ACC112 (cell line): ENCODE data around the gene KCNK18.

ENCODE experiments used
- H2AFZ ChIP-seq: fragments of 200-600 bp; sonication (generic); one replicate; pipeline ENCODE4 v1.6.0; 2017; ENCODE audit warnings: antibody characterized with exemption, low read length; ENCODE audit not compliant: unreplicated experiment
- H3K27ac ChIP-seq: fragments of 200-600 bp; sonication (generic); 2 replicates; pipeline ENCODE4 v1.5.1; 2014; ENCODE audit warnings: low read depth, mild to moderate bottlenecking, antibody characterized with exemption, low read length, moderate library complexity
- H3K27me3 ChIP-seq: fragments of 200-600 bp; sonication (generic); 2 replicates; pipeline ENCODE4 v1.6.1; 2014; ENCODE audit warnings: mild to moderate bottlenecking, antibody characterized with exemption, low read length, moderate library complexity, mixed read lengths; ENCODE audit not compliant: insufficient read depth
- H3K36me3 ChIP-seq: fragments of 200-600 bp; sonication (generic); 2 replicates; pipeline ENCODE4 v1.6.1; 2016; ENCODE audit warnings: mild to moderate bottlenecking, antibody characterized with exemption, low read length, moderate library complexity, mixed read lengths; ENCODE audit not compliant: insufficient read depth
- H3K4me1 ChIP-seq: fragments of 200-600 bp; sonication (generic); one replicate; pipeline ENCODE4 v1.6.1; 2016; ENCODE audit warnings: low read length, mixed read lengths; ENCODE audit not compliant: insufficient read depth, unreplicated experiment, control insufficient read depth
- H3K4me3 ChIP-seq: fragments of 200-600 bp; sonication (generic); 2 replicates; pipeline ENCODE4 v1.5.1; 2014; ENCODE audit warnings: mild to moderate bottlenecking, low read depth, low read length
- H3K79me2 ChIP-seq: fragments of 200-600 bp; sonication (generic); one replicate; pipeline ENCODE4 v1.6.0; 2016; ENCODE audit warnings: low read length; ENCODE audit not compliant: control insufficient read depth, unreplicated experiment, insufficient read depth

Gene KCNK18

GRCh38 chr10:117240621-117241529 lies 43.6 kb downstream of the KCNK18 start, which contains the start of gene SLC18A2:
TSS of gene SLC18A2 (plus strand) at chr10:117241114. CDS start at chr10:117241694, 580 bp downstream.
- Histone ChIP-seq H3K27me3 (peaks cover 99% of the 10 kb centered on the region), H3K27ac (no peak within 1 kb of the TSS), H3K4me3 (peak within 1 kb of the TSS; percentile 46; the same call in 1 of the 2 replicates), H2AFZ (no peak within 1 kb of the TSS), H3K79me2 (no peaks in the 10 kb centered on the region), H3K36me3 (no peaks in the 10 kb centered on the region), H3K4me1 (no peaks in the 10 kb centered on the region)

GRCh38 chr10:117241541-117242462 lies 44.5 kb downstream of the KCNK18 start:
- Histone ChIP-seq H2AFZ (no peak overlapping the region), H3K27ac (no peak overlapping the region), H3K4me3 (peak overlapping the region; percentile 46; the same call in 1 of the 2 replicates)

GRCh38 chr10:117242463-117242832 lies 45.2 kb downstream of the KCNK18 start:
- H3K4me1 ChIP-seq = no peaks in the 10 kb centered on the region
- H3K27me3 ChIP-seq = peaks cover 99% of the 10 kb centered on the region
- H3K79me2 ChIP-seq = no peaks in the 10 kb centered on the region
- H3K27ac ChIP-seq = no peak overlapping the region
- no peaks in the 10 kb centered on the region for H3K36me3 ChIP-seq
- H2AFZ ChIP-seq = no peak overlapping the region
- H3K4me3 ChIP-seq = no peak overlapping the region

More at GRCh38 chr10:117241541-117242462, 44.5 kb downstream of the KCNK18 start:
- no peaks in the 10 kb centered on the region for H3K36me3 ChIP-seq
- no peaks in the 10 kb centered on the region for H3K4me1 ChIP-seq
- H3K27me3 ChIP-seq = peaks cover 99% of the 10 kb centered on the region
- no peaks in the 10 kb centered on the region for H3K79me2 ChIP-seq

- Histone ChIP-seq H3K79me2 (no peaks in the 10 kb centered on the region), H2AFZ (no peak overlapping the region), H3K36me3 (no peaks in the 10 kb centered on the region), H3K27ac (no peak overlapping the region), H3K4me1 (no peaks in the 10 kb centered on the region), H3K27me3 (peaks cover 94% of the 10 kb centered on the region), H3K4me3 (no peak overlapping the region)
Measured at GRCh38 chr10:117246997-117247671, 49.8 kb downstream of the KCNK18 start.

- no peaks in the 10 kb centered on the region for H3K4me1 ChIP-seq
- H3K27ac ChIP-seq = no peak overlapping the region
- H2AFZ ChIP-seq = no peak overlapping the region
- no peaks in the 10 kb centered on the region for H3K79me2 ChIP-seq
- no peak overlapping the region for H3K4me3 ChIP-seq
- peaks cover 91% of the 10 kb centered on the region for H3K27me3 ChIP-seq
- H3K36me3 ChIP-seq = no peaks in the 10 kb centered on the region
Measured at GRCh38 chr10:117248750-117249465, 51.6 kb downstream of the KCNK18 start.

- Histone ChIP-seq H3K36me3 (no peaks in the 10 kb centered on the region), H3K79me2 (no peaks in the 10 kb centered on the region), H3K4me1 (no peaks in the 10 kb centered on the region), H2AFZ (no peak overlapping the region), H3K27ac (no peak overlapping the region), H3K4me3 (no peak overlapping the region), H3K27me3 (peaks cover 91% of the 10 kb centered on the region)
Measured at GRCh38 chr10:117249493-117250093, 52.3 kb downstream of the KCNK18 start.

GRCh38 chr10:117250411-117250810 lies 53.1 kb downstream of the KCNK18 start:
- Histone ChIP-seq H3K4me3 (no peak overlapping the region), H3K4me1 (no peaks in the 10 kb centered on the region), H3K79me2 (no peaks in the 10 kb centered on the region), H3K27ac (no peak overlapping the region), H3K36me3 (no peaks in the 10 kb centered on the region), H2AFZ (no peak overlapping the region), H3K27me3 (peaks cover 89% of the 10 kb centered on the region)

- peaks cover 89% of the 10 kb centered on the region for H3K27me3 ChIP-seq
- H3K36me3 ChIP-seq = no peaks in the 10 kb centered on the region
- no peaks in the 10 kb centered on the region for H3K4me1 ChIP-seq
- H2AFZ ChIP-seq = no peak overlapping the region
- no peak overlapping the region for H3K4me3 ChIP-seq
- H3K79me2 ChIP-seq = no peaks in the 10 kb centered on the region
- H3K27ac ChIP-seq = no peak overlapping the region
Measured at GRCh38 chr10:117253908-117254307, 56.6 kb downstream of the KCNK18 start.

- H2AFZ ChIP-seq = no peak overlapping the region
- H3K27me3 ChIP-seq = peaks cover 89% of the 10 kb centered on the region
- no peaks in the 10 kb centered on the region for H3K79me2 ChIP-seq
- no peak overlapping the region for H3K27ac ChIP-seq
- H3K4me1 ChIP-seq = no peaks in the 10 kb centered on the region
- no peaks in the 10 kb centered on the region for H3K36me3 ChIP-seq
- H3K4me3 ChIP-seq = no peak overlapping the region
Measured at GRCh38 chr10:117254338-117254737, 57.0 kb downstream of the KCNK18 start.
